HG02610 (cell line): ENCODE results near the gene LDHB.
A peak's percentile ranks its signal among the peaks of the same experiment; 100 is the strongest.
"Not testable (repeated sequence)": the region's sequence is repeated elsewhere in the genome, so short reads cannot be mapped to it uniquely, and the experiment has no call there.

Source experiments
- ATAC-seq: cut with Tn5 transposase; IDR thresholded peaks from one replicate; pipeline ENCODE4 v1.9.1; 2021; ENCODE audit warnings: mild to moderate bottlenecking, moderate library complexity; ENCODE audit not compliant: unreplicated experiment

The LDHB gene

DNA sequence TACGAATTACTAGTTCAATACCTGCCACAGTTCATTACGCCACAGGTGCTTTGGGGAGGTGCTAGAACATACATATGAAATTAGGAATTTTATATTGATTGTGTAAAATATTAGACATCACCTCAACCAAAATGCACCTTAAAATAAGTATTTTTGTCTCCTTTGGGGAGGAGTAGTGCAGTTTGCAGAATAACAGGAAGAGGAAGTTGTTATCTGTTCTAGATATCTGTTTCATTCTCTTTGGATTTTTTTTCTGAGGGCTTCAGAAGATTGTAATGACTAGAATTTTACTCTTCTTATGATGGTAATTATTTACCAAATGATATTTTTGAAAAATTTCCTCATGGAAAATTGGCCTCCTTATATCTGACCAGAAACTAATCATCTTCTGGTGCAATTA, 43.1 kb downstream of the LDHB start:
- no peak for ATAC-seq

DNA sequence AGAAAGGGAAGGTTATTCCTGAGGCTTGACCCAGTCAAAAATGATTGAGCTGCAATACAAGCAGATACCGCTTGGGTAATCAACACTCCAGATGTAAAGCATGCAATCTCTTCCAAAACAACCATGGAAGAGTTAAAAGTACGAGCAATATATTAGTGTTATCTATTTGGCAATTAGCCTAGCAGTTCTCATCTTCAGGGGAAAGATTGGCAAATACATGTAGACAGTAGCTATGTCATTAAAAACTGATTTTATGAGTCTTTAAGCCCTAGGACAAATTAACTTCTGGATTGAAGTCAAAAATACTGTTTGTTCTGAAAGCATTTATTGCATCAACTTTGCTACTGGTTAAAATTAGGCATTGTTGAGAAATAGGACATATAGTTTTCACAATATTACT, 43.7 kb downstream of the LDHB start:
- ATAC-seq: no peak

DNA sequence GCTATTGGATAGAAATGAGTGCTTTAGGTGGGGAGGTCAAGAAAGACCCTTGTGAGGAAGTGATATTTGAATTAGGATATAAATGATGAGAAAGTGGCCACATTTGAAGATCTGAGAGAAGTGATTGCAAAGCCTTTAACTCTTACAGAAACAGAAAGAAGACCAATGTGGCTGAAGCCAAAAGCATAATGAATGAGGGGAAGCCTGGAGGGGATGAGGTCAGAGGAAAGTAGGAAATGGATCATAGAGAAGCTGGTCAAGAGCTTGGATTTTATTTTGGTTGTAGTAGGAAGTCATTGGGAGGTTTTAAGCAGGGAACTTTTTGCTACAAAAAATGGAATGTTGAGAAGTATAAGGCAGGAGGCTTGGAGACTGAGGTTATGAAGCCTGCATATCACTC, 49.4 kb downstream of the LDHB start:
- no peak for ATAC-seq

DNA sequence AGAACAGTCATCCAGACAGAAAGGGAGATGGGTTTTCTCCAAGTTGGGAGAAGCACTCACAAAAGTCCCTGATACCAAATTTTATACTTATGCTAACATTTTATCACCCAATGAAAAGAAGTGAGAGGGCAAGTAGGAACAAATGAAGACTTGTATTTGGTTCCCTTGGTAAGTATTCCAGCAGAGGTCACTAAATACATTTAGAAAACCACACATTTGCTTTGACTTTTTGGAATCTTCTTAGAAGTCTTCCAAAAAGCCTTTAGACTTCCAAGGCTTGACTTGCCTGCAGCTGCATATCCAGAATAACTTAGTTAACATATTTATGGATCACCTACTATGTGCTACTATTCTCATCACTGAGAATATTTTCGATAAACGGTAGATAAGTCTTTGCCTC, 49.9 kb downstream of the LDHB start:
- ATAC-seq: no peak

DNA sequence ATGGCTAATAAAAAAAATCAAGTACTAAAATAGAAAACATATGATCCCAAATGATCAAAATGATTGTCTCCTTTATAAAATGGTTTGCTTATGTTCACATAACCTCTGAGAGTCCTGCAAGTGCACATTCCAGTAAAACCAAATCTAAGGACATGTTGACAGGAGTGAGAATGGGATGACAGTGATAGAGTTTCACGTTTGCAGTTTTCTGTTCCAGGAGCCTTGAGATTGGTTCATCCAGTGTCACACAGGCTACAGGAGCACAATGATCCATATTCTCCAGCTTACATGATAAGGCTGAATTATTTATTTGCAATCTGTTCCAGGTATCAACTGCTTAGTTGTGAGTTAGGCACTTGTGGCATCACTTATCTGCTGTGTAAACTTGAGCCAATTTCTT, 51.5 kb downstream of the LDHB start:
- ATAC-seq: no peak

DNA sequence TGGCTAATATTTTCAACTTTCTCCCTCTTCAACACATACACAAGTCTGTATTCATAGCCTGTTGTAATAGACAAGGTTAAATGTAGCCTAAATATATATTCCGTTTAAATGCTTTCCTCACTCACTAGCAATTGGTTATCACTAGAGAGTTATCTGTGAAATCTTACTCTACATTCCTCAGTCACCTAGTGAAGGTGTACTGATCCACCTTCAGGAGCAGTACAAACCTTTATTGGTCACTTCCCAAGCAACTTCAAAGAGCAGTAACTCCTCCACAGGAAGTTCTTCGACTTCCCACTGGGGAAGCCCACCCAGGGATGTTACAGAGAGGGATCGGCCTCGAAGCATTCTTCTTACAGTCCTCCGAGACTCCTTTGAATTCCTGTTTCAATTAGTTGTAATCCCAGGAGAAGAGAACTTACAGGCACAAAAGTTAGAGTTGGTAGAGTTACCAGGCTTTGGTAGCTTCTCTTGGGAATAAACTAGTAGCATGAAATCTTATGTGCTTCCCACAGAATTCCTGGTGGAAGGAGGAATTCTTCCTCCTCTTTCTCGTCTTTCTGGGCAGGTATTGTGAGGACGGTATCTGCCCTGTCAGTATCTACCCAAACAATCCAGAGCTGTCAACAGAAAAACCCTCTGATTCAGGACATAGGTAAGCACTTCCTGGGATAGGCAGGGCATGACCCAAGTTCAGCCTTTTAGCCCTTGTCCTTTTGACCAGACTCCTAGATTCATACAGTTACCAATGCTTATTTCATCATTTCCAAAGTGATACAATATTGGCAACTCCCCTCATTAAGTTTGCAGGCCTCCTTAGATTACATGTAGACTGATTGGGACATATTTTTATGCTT, 53.2 kb downstream of the LDHB start, which contains the start of gene GYS2:
Gene GYS2, minus strand, starts transcription at position 603 of the 857 bp plus-strand sequence. Its CDS starts 255 bp downstream, at position 348.
- no peak for ATAC-seq

DNA sequence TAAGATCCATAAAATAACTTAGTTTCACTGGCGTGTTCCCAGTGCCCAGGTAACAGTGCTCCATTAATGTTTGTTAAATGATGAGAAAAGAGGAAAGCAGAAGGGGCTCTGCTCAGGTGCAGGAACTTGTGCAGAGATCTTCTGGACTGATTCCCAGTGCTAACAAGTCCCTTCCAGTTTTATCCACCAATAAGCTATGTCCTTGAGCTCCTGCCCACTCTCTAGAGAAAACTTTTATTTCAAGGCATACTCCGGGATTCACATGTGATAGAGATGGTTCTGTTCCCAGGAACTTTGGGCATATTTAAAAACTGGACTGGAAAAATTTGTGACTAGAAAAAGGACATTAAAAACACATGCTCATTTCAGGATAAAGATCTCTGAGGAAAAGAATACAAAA, 54.9 kb downstream of the LDHB start:
- ATAC-seq: no peak

DNA sequence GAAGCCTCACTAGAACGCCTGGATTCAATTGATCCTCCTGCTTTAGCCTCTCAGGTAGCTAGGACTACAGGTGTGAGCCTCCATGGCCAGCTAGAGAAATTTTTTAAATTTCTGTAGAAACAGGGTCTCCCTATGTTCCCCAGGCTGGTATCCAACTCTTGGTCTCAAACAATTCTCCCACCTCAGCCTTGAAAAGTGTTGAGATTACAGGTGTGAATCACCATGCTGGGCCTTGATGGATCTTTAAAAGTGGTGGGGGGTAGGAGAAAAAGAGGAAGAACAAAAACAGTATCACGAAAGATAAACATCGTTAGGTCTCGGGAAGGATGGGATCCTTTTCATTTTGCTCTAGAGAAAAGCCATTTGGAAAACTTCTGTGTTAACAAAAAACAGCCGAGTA, 57.4 kb downstream of the LDHB start:
- no peak for ATAC-seq

DNA sequence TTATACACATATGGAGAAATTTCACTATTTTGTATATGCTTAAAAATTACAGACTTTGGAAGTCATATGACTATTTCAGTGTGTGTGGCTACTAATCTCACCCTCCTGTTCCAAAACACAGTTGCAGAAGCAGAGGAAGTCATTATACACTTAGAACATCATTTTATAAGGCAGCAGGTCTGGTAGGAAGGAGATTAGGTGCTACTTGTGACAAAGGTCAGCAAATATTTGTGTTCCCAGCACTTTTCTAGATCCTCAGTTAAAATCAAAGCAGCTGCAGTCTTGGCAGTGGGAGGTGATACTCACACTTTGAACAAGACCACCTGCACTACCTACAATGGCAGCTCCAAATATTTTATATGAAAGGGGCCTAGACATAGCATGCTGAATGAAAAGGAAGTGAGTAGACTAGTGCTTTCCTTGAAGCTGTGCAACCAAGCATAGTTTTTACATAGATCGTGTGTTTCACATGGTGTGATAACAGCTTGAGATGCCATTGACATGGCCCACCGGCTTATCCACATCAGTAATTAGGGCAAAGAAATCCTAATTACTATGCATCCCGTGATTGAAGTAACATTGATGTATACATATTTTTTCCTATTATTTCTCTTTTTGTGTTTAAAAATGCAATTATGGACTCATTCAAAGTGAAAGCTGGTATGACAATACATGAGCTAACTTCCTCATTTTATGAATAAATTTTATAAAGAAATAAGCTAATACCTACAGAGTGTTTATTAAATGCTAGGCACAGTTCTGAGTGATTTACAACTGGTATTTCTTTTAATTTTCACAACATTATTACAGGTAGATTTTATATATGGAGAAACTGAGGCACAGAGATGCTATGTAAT, 58.3 kb downstream of the LDHB start:
- peak; percentile 80 for ATAC-seq

DNA sequence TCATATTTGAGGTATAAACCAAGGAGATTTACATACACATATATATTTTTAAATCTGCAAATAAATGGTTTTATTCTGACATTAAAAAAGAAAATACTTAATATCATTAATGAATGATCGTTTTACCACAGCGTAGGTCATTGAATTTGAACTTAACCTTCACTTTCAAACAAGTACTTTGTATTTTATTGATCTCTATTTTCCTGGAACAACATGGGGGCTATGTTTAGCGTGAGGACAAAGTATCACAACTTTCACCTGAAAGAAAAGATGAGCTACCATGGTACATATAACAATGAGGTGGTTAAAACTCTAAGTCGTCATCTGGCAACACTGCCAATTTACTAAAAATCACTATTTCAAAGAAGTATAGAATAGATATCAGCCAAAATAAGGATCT, 59.0 kb downstream of the LDHB start:
- no peak for ATAC-seq

DNA sequence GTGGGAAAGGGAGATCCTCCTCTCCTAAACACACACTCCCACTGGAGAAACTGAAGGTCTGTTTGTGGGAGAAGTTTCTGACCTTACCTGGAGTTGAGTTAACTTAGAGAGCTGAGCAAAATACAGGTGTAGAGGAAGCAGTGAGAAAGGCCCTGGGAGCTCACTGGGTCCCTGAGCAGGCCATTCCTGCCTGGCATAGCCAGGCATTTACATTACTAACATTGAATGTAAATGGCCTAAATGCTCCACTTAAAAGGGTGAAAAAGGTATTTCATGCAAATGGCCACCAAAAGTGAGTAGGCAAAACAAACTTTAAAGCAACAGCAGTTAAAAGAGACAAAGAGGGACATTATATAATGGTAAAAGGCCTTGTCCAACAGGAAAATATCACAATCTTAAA, 62.3 kb downstream of the LDHB start:
- not testable (repeated sequence) for ATAC-seq

DNA sequence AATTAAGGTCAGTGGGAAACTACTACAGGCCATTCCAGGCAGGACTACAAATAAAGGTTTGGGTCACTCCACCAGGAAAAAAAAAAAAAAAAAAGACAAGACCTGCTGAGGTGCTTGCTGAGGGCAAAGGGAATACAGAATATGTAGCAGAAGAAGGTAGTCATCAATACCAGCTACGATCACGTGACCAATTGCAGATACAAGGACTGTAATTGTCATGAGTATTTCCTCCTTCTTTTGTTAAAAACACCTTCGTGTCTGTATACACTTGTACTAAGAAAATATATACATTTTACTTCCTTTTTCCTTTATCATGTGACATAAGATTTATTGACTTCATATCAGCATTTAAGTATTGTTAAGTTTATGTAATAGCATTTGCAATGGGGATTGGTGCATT, 72.2 kb downstream of the LDHB start:
- no peak for ATAC-seq
